ENCODE results near the gene CACNB3.

DNA sequence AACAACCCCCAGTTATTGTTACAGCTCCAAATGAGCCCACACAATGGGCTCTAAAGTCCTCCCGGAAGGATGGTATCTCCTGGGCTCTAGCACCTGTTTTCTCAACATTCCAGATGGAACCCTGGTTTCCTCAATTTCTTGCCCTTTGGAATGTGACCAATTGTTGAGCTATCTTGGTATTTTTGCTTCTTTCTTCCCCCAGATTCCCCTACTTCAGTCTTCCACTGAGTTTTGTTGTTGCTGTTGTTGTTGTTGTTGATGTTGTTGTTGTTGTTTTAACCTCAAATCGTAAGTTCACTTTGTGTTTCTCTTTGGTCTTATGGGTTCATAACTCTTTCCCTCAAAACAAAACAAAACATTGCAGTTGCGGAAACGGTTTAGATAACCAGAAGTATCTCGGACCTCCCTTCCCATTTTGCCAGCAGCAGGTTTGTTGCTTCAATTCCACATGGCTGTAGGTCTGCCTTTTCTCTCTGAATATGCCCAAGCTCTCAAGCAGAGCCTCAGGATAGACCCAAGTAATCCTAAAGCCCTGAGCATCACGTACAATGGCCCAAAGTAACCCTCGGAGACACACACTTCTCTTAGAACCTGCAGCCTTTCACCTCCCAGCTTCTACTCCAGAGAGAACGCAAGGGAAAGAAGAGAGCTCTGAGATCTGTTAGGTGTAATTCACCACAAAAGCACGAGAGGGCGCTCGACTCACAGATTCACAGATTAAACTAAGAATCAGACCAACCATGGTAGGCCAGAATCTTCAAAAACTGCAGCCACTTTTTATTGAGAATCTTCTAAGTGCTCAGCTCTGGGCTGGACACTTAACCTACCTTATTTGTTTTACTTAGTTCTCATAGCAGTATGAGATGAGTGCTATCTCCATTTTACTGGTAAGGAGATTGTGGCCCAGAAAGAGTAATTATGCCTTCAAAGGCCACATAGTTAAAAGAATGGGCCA lies 34.7 kb downstream of the CACNB3 start:
- TF ChIP-seq, protein P1, sequence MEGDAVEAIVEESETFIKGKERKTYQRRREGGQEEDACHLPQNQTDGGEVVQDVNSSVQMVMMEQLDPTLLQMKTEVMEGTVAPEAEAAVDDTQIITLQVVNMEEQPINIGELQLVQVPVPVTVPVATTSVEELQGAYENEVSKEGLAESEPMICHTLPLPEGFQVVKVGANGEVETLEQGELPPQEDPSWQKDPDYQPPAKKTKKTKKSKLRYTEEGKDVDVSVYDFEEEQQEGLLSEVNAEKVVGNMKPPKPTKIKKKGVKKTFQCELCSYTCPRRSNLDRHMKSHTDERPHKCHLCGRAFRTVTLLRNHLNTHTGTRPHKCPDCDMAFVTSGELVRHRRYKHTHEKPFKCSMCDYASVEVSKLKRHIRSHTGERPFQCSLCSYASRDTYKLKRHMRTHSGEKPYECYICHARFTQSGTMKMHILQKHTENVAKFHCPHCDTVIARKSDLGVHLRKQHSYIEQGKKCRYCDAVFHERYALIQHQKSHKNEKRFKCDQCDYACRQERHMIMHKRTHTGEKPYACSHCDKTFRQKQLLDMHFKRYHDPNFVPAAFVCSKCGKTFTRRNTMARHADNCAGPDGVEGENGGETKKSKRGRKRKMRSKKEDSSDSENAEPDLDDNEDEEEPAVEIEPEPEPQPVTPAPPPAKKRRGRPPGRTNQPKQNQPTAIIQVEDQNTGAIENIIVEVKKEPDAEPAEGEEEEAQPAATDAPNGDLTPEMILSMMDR (IDR thresholded peaks at IDR 0.05; ENCODE audit: low read depth, low read length, missing input control) = peak; percentile 96
- TF ChIP-seq GABPA (IDR thresholded peaks at IDR 0.05 in 1 of 2, conservative IDR thresholded peaks at IDR 0.05 in 1 of 2) (no peak), ATF3 (IDR thresholded peaks at IDR 0.05) (no peak), REST (IDR thresholded peaks at IDR 0.05) (no peak), JUND (IDR thresholded peaks at IDR 0.05) (no peak), RXRA (IDR thresholded peaks at IDR 0.05) (peak in 1 of 2 donors; percentile 35), RAD21 (IDR thresholded peaks at IDR 0.05) (peak; percentile 99), YY1 (IDR thresholded peaks at IDR 0.05) (no peak), FOXA1 (IDR thresholded peaks at IDR 0.05) (no peak), EGR1 (IDR thresholded peaks at IDR 0.05; ENCODE audit: low read depth in 2 of 2) (no peak), TAF1 (conservative IDR thresholded peaks at IDR 0.05) (no peak)
- TF ChIP-seq, protein P2, sequence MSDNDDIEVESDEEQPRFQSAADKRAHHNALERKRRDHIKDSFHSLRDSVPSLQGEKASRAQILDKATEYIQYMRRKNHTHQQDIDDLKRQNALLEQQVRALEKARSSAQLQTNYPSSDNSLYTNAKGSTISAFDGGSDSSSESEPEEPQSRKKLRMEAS (IDR thresholded peaks at IDR 0.05) = no peak
- TF ChIP-seq, protein P3, sequence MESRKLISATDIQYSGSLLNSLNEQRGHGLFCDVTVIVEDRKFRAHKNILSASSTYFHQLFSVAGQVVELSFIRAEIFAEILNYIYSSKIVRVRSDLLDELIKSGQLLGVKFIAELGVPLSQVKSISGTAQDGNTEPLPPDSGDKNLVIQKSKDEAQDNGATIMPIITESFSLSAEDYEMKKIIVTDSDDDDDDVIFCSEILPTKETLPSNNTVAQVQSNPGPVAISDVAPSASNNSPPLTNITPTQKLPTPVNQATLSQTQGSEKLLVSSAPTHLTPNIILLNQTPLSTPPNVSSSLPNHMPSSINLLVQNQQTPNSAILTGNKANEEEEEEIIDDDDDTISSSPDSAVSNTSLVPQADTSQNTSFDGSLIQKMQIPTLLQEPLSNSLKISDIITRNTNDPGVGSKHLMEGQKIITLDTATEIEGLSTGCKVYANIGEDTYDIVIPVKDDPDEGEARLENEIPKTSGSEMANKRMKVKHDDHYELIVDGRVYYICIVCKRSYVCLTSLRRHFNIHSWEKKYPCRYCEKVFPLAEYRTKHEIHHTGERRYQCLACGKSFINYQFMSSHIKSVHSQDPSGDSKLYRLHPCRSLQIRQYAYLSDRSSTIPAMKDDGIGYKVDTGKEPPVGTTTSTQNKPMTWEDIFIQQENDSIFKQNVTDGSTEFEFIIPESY (IDR thresholded peaks at IDR 0.05) = no peak

Measured in liver (tissue), 3 donors.